ENCODE data around the gene SHISAL1. TPM values are rescaled to one million over a fixed set of nuclear protein-coding genes. Genes with fewer than 3 reads are reported as not detected.

The SHISAL1 gene
- total RNA-seq, 2 experiments from 2014 or later = not detected

- H3K4me3 Mint-ChIP-seq = no peak overlapping the region
- intact Hi-C loops (cut with micrococcal nuclease) = no loop called here
- POLR2A ChIA-PET = no interaction called here
These were observed 15.2 kb downstream of the SHISAL1 start for GRCh38 chr22:44297470-44298061.

GRCh38 chr22:44295406-44295805 is 17.3 kb downstream of the SHISAL1 start:
- Mint-ChIP-seq H3K4me3 (no peak overlapping the region), H3K27me3 (peaks cover 6% of the 10 kb centered on the region), H3K4me1 (ENCODE audit: low read depth) (no peaks in the 10 kb centered on the region), H3K9me3 (peaks cover 2% of the 10 kb centered on the region), H3K36me3 (ENCODE audit: low read depth) (no peaks in the 10 kb centered on the region), H3K27ac (no peak overlapping the region)
- intact Hi-C loops (cut with micrococcal nuclease) = no loop called here
- TF ChIP-seq CTCF (IDR thresholded peaks at IDR 0.05) = no peak
- POLR2A ChIA-PET = no interaction called here
- CTCF ChIA-PET = interaction anchor here (1.1 kb wide), 1 partner anchor 11 kb away, joined by 3 read pairs; no protein-coding TSS in a partner anchor
- DNase-seq (no peak), ATAC-seq (no peak)

More at GRCh38 chr22:44297470-44298061, 15.2 kb downstream of the SHISAL1 start:
- no peaks in the 10 kb centered on the region for H3K36me3 Mint-ChIP-seq (ENCODE audit: low read depth)
- ATAC-seq (no peak), DNase-seq (no peak)
- H3K4me1 Mint-ChIP-seq (ENCODE audit: low read depth) = no peaks in the 10 kb centered on the region
- H3K9me3 Mint-ChIP-seq = peaks cover 2% of the 10 kb centered on the region
- CTCF ChIA-PET = no interaction called here
- peaks cover 6% of the 10 kb centered on the region for H3K27me3 Mint-ChIP-seq
- no peak overlapping the region for H3K27ac Mint-ChIP-seq
- no peak for TF ChIP-seq CTCF (IDR thresholded peaks at IDR 0.05)

- intact Hi-C loops (cut with micrococcal nuclease) = no loop called here
- no peaks in the 10 kb centered on the region for H3K4me1 Mint-ChIP-seq (ENCODE audit: low read depth)
- no peak for TF ChIP-seq CTCF (IDR thresholded peaks at IDR 0.05)
- no peak overlapping the region for H3K4me3 Mint-ChIP-seq
- H3K36me3 Mint-ChIP-seq (ENCODE audit: low read depth) = no peaks in the 10 kb centered on the region
- DNase-seq = no peak
- H3K27me3 Mint-ChIP-seq = peaks cover 2% of the 10 kb centered on the region
- peaks cover 2% of the 10 kb centered on the region for H3K9me3 Mint-ChIP-seq
- no peak for ATAC-seq
- no peak overlapping the region for H3K27ac Mint-ChIP-seq
- ChIA-PET CTCF (no interaction called here), POLR2A (no interaction called here)
These were observed 18.9 kb downstream of the SHISAL1 start for GRCh38 chr22:44293876-44294275.

- intact Hi-C loops (cut with micrococcal nuclease) = no loop called here
- TF ChIP-seq CTCF (IDR thresholded peaks at IDR 0.05) = no peak
- POLR2A ChIA-PET = no interaction called here
- no peaks in the 10 kb centered on the region for H3K36me3 Mint-ChIP-seq (ENCODE audit: low read depth)
- CTCF ChIA-PET = no interaction called here
- no peak for ATAC-seq
- peaks cover 2% of the 10 kb centered on the region for H3K9me3 Mint-ChIP-seq
- H3K27ac Mint-ChIP-seq = no peak overlapping the region
- no peak for DNase-seq
- H3K4me1 Mint-ChIP-seq (ENCODE audit: low read depth) = no peaks in the 10 kb centered on the region
- H3K27me3 Mint-ChIP-seq = peaks cover 2% of the 10 kb centered on the region
- no peak overlapping the region for H3K4me3 Mint-ChIP-seq
These were observed 19.7 kb downstream of the SHISAL1 start for GRCh38 chr22:44293034-44293433.

- intact Hi-C loops (cut with micrococcal nuclease) = no loop called here
- H3K4me1 Mint-ChIP-seq (ENCODE audit: low read depth) = no peaks in the 10 kb centered on the region
- POLR2A ChIA-PET = no interaction called here
- peaks cover 2% of the 10 kb centered on the region for H3K9me3 Mint-ChIP-seq
- peaks cover 2% of the 10 kb centered on the region for H3K27me3 Mint-ChIP-seq
- no peak for ATAC-seq
- H3K36me3 Mint-ChIP-seq (ENCODE audit: low read depth) = no peaks in the 10 kb centered on the region
- no peak overlapping the region for H3K4me3 Mint-ChIP-seq
- no peak for DNase-seq
- CTCF ChIA-PET = no interaction called here
- no peak overlapping the region for H3K27ac Mint-ChIP-seq
- no peak for TF ChIP-seq CTCF (IDR thresholded peaks at IDR 0.05)
These were observed 20.2 kb downstream of the SHISAL1 start for GRCh38 chr22:44292521-44292920.

Measured in activated CD8-positive, alpha-beta T cell treated with anti-CD3 and anti-CD28 coated beads for 36 hours (primary cell).